Kidney (tissue), 14 donors: ENCODE results near the gene CRYM. TPM values are rescaled to one million over a fixed set of nuclear protein-coding genes. Genes with fewer than 3 reads are reported as not detected.

ENCODE experiments used
- DNase-seq, 5 donors: peaks; one replicate each; pipeline ENCODE4 v3.0.0-alpha.2; 2013 to 2020
- FAIRE-seq: peaks from 2 replicates; lab custom pipeline; 2012; peaks lifted over from hg19 to GRCh38; lab: Jason Lieb, UNC
- H3K27ac ChIP-seq, 2 donors: one replicate each; pipeline ENCODE4 v1.7.0; 2013; ENCODE audit warnings: low read depth in 2 of 2, low read length in 2 of 2, inconsistent platforms in 1 of 2
- H3K27me3 ChIP-seq: one replicate; pipeline ENCODE4 v1.7.1; 2013; ENCODE audit warnings: low read length, inconsistent platforms; ENCODE audit not compliant: control insufficient read depth, insufficient read depth
- H3K36me3 ChIP-seq, 3 donors: one replicate each; pipeline versions ENCODE4 v1.7.0 to v1.7.1; 2013; ENCODE audit warnings: low read length in 3 of 3, control low read depth in 1 of 3, inconsistent platforms in 1 of 3; ENCODE audit not compliant: insufficient read depth in 3 of 3, control insufficient read depth in 2 of 3
- H3K4me1 ChIP-seq, 3 donors: one replicate each; pipeline versions ENCODE4 v1.7.0 to v1.7.1; 2013; ENCODE audit warnings: low read length in 3 of 3, inconsistent platforms in 1 of 3, low read depth in 1 of 3; ENCODE audit not compliant: control insufficient read depth in 2 of 3, insufficient read depth in 2 of 3
- H3K4me3 ChIP-seq, 3 donors: one replicate each; pipeline versions ENCODE4 v1.7.0 to v1.8.1; 2013; ENCODE audit warnings: low read length in 3 of 3, control low read depth in 1 of 3, inconsistent platforms in 1 of 3
- H3K9ac ChIP-seq, 3 donors: one replicate each; pipeline versions ENCODE4 v1.7.0 to v1.7.1; 2013; ENCODE audit warnings: low read length in 3 of 3, control low read depth in 1 of 3, inconsistent platforms in 1 of 3
- H3K9me3 ChIP-seq, 3 donors: one replicate each; pipeline versions ENCODE4 v1.7.0 to v1.7.1; 2013; ENCODE audit warnings: low read length in 3 of 3, control low read depth in 1 of 3, inconsistent platforms in 1 of 3; ENCODE audit not compliant: control insufficient read depth in 2 of 3, insufficient read depth in 1 of 3
- CTCF ChIP-seq: IDR thresholded peaks from 3 replicates; pipeline ENCODE4 v1.5.1; 2012; ENCODE audit warnings: mild to moderate bottlenecking, moderate library complexity, borderline replicate concordance; ENCODE audit not compliant: insufficient read depth; ENCODE audit errors: extremely low read depth
- intact Hi-C: fragments of 100-400 bp; cut with DNase I; formaldehyde crosslinking; loops from one replicate; pipeline ENCODE4 v1.11.1; 2022
- polyA plus RNA-seq: library from polyadenylated mRNA; stranded (reverse); fragments of 350-450 nt; fragmentation: Illumina TruSeq; extraction: RNeasy Lipid Tissue Mini Kit (QIAGEN cat#74804); gene quantifications from one replicate; pipeline ENCODE4 v1.2.3, GENCODE V29; 2014; ENCODE audit warnings: low read depth, low replicate concordance; ENCODE audit not compliant: insufficient read depth
- total RNA-seq: library from RNA; stranded (reverse); fragmentation: NEBNext Ultra II Directional; extraction: Animal tissue kit (Norgen Biotek cat#: 25700); gene quantifications from one replicate; pipeline ENCODE4 v1.2.1, GENCODE V29; 2021
- donor health status: control.
- donor health status: control.
- donor health status: control.
- donor health status: control.
- donor health status: control.
- donor health status: DM: yes; HTN: yes; CAD: no.
- donor health status: Normal renal cell carcinoma (clear cell type).

The CRYM gene
- total and polyA plus RNA-seq, 2 donors from 2014 or later, result 5.8 to 80.9 TPM

GRCh38 chr16:21217121-21217520 is 61.0 kb downstream of the CRYM start:
- intact Hi-C loops, result no loop called here
- Histone ChIP-seq H3K27me3 (no peaks in the 10 kb centered on the region), H3K4me3 (no peak overlapping the region), H3K9ac (no peak overlapping the region), H3K9me3 (no peaks in the 10 kb centered on the region), H3K27ac (no peak overlapping the region), H3K36me3 (no peaks in the 10 kb centered on the region), H3K4me1 (no peaks in the 10 kb centered on the region)
- TF ChIP-seq CTCF, result no peak
- DNase-seq (no peak), FAIRE-seq (no peak)

- intact Hi-C loops, result no loop called here
- FAIRE-seq, result no peak
- H3K4me3 ChIP-seq, result no peak overlapping the region
Observed at GRCh38 chr16:21214086-21214485, 64.0 kb downstream of the CRYM start.

GRCh38 chr16:21211486-21211885 is 66.6 kb downstream of the CRYM start, which contains the start of gene ZP2:
ZP2 (minus strand) TSS chr16:21211574; CDS start chr16:21211547, 27 bp downstream.
- Histone ChIP-seq H3K9ac (no peak within 1 kb of the TSS), H3K9me3 (no peaks in the 10 kb centered on the region), H3K4me1 (no peaks in the 10 kb centered on the region), H3K4me3 (no peak within 1 kb of the TSS), H3K27me3 (no peaks in the 10 kb centered on the region), H3K27ac (no peak within 1 kb of the TSS), H3K36me3 (no peaks in the 10 kb centered on the region)
- intact Hi-C loops, result no loop called here
- DNase-seq (no peak), FAIRE-seq (no peak)
- TF ChIP-seq CTCF, result no peak

More at GRCh38 chr16:21214086-21214485, 64.0 kb downstream of the CRYM start:
- Histone ChIP-seq H3K9ac (no peak overlapping the region), H3K9me3 (no peaks in the 10 kb centered on the region), H3K4me1 (no peaks in the 10 kb centered on the region), H3K27ac (no peak overlapping the region), H3K27me3 (no peaks in the 10 kb centered on the region), H3K36me3 (no peaks in the 10 kb centered on the region)
- TF ChIP-seq CTCF, result no peak
- DNase-seq, result no peak

Other genes starting within 250 kb of the CRYM start
- 0.57 TPM for gene DNAH3, start 127.4 kb downstream of the CRYM start, total RNA-seq
- gene DNAH3, start 127.4 kb downstream of the CRYM start, polyA plus RNA-seq, result 0.19 TPM
- gene LDAF1, start 119.6 kb downstream of the CRYM start, total RNA-seq, result 35.1 TPM
- 16.4 TPM for gene LDAF1, start 119.6 kb downstream of the CRYM start, polyA plus RNA-seq
- not detected for gene ZP2, start 66.7 kb downstream of the CRYM start, total RNA-seq
- gene ZP2, start 66.7 kb downstream of the CRYM start, polyA plus RNA-seq, result not detected
- 1.4 TPM for gene ANKS4B, start 44.6 kb downstream of the CRYM start, total RNA-seq
- 9.7 TPM for gene ANKS4B, start 44.6 kb downstream of the CRYM start, polyA plus RNA-seq